ENCODE data around the gene RANBP2.

- TF ChIP-seq CTCF (IDR thresholded peaks at IDR 0.05) (no peak), ZFX (IDR thresholded peaks at IDR 0.05; ENCODE audit: borderline replicate concordance) (no peak)
These were observed at the start of gene RANBP2 for GRCh38 chr2:108719149-108720044.
